ENCODE results near the gene CCDC6.
"Not testable (repeated sequence)": the region's sequence is repeated elsewhere in the genome, so short reads cannot be mapped to it uniquely, and the experiment has no call there.

CCDC6 gene

DNA sequence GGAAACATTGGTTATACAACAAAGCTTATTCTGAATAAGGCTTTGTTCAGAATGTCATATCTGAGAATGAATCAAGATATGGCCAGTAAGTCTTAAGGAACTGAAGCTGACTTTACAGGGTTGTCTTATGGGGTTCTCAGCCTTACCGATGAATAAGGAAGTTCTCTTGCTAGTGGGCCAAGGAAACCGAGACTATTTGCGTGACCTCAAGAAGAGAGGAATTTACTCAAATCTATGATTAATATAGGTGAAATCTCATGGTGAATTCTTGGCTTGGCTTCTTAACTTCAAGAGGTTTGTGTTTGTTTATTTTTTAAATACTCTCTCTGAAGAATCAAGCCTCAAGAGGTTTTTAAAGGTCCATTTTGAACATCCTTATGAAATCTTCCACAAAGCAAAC lies 148.4 kb downstream of the CCDC6 start:
- no peak for DNase-seq (ENCODE audit: low read depth)

DNA sequence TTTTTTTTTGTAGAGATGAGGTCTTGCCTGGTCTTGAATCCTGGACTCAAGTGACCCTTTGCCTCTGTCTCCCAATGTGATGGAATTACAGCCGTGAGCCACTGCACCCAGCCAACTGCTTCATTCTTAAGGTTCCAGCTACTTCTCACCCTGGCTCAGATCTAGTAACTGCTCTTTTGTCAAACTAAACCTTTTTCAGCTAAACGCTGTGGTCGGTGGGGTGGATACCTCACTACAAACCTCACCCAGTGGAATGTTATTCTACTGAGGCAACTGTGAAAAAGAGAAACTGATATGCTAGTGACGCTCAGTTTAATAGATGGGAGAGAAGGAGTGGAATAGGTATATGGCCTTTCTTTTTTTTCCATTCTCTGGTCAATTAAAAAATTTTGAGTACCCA lies 151.4 kb downstream of the CCDC6 start:
- no peak for DNase-seq (ENCODE audit: low read depth)

GRCh38 chr10:59753267-59753666 lies 153.1 kb downstream of the CCDC6 start, which contains the start of gene MRLN:
MRLN (minus strand) TSS chr10:59753455.
- no peak for DNase-seq (ENCODE audit: low read depth)

DNA sequence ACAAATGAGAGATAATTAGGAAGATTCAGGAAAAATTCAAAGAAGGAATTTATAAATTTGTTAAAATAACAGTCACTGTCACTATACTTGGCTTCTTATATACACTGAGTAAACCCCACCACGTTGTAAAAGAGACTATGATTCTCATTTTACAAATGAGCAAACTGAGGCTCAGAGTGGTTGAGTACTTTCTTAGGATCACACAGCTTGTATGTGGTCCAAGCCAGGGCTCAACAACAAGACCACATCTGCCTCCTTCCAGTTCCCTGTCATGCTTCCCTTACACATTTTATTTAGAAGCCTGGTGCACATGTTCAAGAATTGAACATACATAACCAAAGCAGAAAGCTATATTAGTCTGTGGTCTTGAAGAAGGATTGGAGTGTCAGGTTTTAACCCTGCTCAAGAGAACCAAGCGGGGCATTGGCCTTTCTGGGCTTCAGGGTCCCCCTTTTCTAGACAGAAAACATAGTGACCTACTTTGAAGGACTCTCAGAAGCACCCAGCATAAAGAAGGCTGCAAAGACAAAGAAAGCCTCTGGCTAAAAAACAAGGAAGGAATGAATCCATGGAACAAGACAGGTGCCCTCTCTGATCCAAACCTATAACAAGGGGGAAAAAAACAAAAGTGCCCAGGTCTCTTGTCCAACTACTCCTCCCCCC lies 153.9 kb downstream of the CCDC6 start:
- DNase-seq (ENCODE audit: low read depth) = no peak

DNA sequence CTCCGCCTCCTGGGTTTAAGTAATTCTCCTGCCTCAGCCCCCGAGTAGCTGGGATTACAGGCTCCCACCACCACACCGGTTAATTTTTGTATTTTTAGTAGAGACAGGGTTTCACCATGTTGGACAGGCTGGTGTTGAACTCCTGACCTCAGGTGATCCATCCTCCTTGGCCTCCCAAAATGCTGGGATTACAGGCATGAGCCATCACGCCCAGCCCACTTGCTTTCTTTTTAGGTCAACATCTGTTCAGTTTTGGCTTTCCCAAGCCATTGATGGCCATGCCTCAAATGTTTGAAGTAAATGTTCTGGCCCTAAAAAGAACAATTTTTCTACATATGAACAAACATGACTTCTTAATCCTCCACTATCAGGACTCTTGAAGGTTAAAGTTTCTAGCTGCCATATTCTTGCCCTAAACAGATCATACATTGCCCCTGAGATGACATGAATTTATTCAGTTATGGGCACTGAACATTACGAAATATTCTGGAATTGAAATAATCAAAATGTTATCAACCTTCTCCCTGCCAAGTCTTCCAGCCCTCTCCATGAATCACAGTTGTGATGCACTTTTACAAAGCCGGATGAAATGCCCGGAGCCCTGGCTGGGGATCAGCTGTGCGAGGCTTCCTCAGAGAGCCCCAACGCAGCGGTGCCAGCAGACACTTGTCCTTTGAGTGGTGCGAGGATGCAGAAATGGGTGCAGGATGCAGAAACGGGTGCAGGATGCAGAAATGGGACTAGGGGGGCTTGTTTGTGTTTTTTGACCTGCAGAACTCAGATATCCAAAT lies 156.0 kb downstream of the CCDC6 start:
- DNase-seq (ENCODE audit: low read depth) = no peak

GRCh38 chr10:59748834-59749233 lies 157.5 kb downstream of the CCDC6 start:
- DNase-seq (ENCODE audit: low read depth) = no peak

- DNase-seq (ENCODE audit: low read depth) = no peak
Observed at GRCh38 chr10:59745163-59745650, 161.1 kb downstream of the CCDC6 start.

DNA sequence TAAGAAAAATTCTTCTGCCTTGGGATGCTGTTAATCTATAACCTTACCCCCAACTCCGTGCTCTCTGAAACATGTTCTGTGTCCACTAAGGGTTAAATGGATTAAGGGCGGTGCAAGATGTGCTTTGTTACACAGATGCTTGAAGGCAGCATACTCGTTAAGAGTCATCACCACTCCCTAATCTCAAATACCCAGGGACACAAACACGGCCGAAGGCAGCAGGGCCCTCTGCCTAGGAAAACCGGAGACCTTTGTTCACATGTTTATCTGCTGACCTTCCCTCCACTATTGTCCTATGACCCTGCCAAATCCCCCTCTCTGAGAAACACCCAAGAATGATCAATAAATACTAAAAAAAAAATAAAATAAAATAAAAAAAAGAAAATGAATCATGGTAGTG lies 161.6 kb downstream of the CCDC6 start:
- not testable (repeated sequence) for DNase-seq (ENCODE audit: low read depth)

DNA sequence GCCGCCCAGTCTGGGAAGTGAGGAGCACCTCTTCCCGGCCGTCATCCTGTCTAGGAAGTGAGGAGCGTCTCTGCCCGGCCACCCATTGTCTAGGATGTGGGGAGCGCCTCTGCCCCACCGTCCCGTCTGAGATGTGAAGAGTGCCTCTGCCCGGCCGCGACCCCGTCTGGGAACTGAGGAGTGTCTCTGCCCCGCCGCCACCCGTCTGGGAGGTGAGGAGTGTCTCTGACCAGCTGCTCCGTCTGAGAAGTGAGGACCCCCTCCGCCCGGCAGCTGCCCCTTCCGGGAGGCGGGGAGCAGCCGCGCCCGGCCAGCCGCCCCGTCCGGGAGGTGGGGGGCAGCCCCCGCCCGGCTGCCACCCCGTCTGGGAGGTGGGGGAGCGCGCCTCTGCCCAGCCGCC lies 162.2 kb downstream of the CCDC6 start:
- DNase-seq (ENCODE audit: low read depth) = not testable (repeated sequence)

DNA sequence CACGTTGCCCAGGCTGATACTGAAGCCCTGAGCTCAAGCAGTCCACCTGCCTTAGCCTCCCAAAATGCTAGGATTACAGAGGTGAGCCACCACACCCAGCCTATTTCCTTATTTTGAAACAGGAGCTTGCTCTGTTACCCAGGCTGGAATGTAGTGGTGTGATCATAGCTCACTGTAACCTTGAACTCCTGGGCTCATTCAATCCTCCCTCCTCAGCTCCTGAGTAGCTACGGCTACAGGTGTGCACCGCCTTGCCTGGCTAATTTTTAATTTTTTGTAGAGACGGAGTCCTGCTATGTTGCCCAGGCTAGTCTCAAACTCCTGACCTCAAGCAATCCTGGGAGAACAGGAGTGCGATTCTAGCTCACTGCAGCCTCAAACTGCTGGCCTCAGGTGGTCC lies 164.8 kb downstream of the CCDC6 start:
- no peak for DNase-seq (ENCODE audit: low read depth)

- DNase-seq (ENCODE audit: low read depth) = no peak
Observed at GRCh38 chr10:59741048-59741447, 165.3 kb downstream of the CCDC6 start.
